IMR-90 (cell line): ENCODE results near the gene TAF4B. TPM values are rescaled to one million over a fixed set of nuclear protein-coding genes. Genes with fewer than 3 reads are reported as not detected.
"Not testable (repeated sequence)": the region's sequence is repeated elsewhere in the genome, so short reads cannot be mapped to it uniquely, and the experiment has no call there.

Source experiments
- ATAC-seq: fragments of 200-7000 bp; cut with Tn5 transposase; 2 replicates; pipeline ENCODE4 v1.9.1; 2020; ENCODE audit warnings: low read depth, mild to moderate bottlenecking, moderate library complexity
- BruUV-seq: library from RNA; stranded (reverse); fragments of 400-500 nt; replicated peaks from 2 replicates; lab custom pipeline; 2021; lab: Mats Ljungman, UMichigan
- CTCF ChIA-PET: fragments of 300-600 bp; formaldehyde crosslinking; extraction: SDS; loops from one replicate; lab custom pipeline; 2021; ENCODE audit warnings: antibody characterized with exemption; lab: Yijun Ruan, JAX
- POLR2A ChIA-PET: fragments of 300-600 bp; sonication (Branson Sonifier 250); formaldehyde crosslinking; loops from one replicate; lab custom pipeline; 2022; ENCODE audit warnings: antibody characterized with exemption; ENCODE audit not compliant: unreplicated experiment; lab: Charles Lee
- DNase-seq: peaks from one replicate; pipeline ENCODE4 v3.0.0; 2013
- H2AFZ ChIP-seq: replicated peaks from 2 replicates; pipeline ENCODE3; 2013; ENCODE audit warnings: low read length, mild to moderate bottlenecking; ENCODE audit not compliant: poor library complexity
- H2AK5ac ChIP-seq: 2 replicates; pipeline ENCODE4 v1.6.1; 2013; ENCODE audit warnings: low read depth, low read length, inconsistent platforms
- H2AK9ac ChIP-seq: replicated peaks from 2 replicates; pipeline ENCODE3; 2013; ENCODE audit warnings: mild to moderate bottlenecking, low read depth, low read length, moderate library complexity; ENCODE audit not compliant: poor library complexity
- H2BK120ac ChIP-seq: 2 replicates; pipeline ENCODE4 v1.6.1; 2013; ENCODE audit warnings: low read depth, low read length, inconsistent platforms
- H2BK15ac ChIP-seq: 3 replicates; pipeline ENCODE4 v1.6.1; 2013; ENCODE audit warnings: low read depth, low read length, inconsistent platforms
- H2BK20ac ChIP-seq: 2 replicates; pipeline ENCODE4 v1.6.1; 2013; ENCODE audit warnings: low read depth, mild to moderate bottlenecking, inconsistent platforms, low read length, moderate library complexity
- H2BK5ac ChIP-seq: 2 replicates; pipeline ENCODE4 v1.6.1; 2013; ENCODE audit warnings: mild to moderate bottlenecking, low read depth, low read length, inconsistent platforms; ENCODE audit not compliant: poor library complexity, severe bottlenecking
- H3K14ac ChIP-seq: replicated peaks from 2 replicates; pipeline ENCODE4 v1.6.1; 2013; ENCODE audit warnings: low read depth, low read length, inconsistent platforms
- H3K18ac ChIP-seq: 2 replicates; pipeline ENCODE4 v1.6.1; 2013; ENCODE audit warnings: low read depth, low read length, control low read depth
- H3K23ac ChIP-seq: 2 replicates; pipeline ENCODE4 v1.6.1; 2013; ENCODE audit warnings: low read depth, low read length, inconsistent platforms
- H3K27ac ChIP-seq: 2 replicates; pipeline ENCODE4 v1.5.1; 2013; ENCODE audit warnings: mild to moderate bottlenecking, control low read depth, low read length; ENCODE audit not compliant: insufficient read depth
- H3K27me3 ChIP-seq: 2 replicates; pipeline ENCODE4 v1.6.1; 2013; ENCODE audit warnings: low read length; ENCODE audit not compliant: control insufficient read depth, insufficient read depth
- H3K36me3 ChIP-seq: 2 replicates; pipeline ENCODE4 v1.6.1; 2013; ENCODE audit warnings: low read length, mixed read lengths; ENCODE audit not compliant: control insufficient read depth, insufficient read depth
- H3K4ac ChIP-seq: 2 replicates; pipeline ENCODE4 v1.6.1; 2013; ENCODE audit warnings: low read depth, low read length, inconsistent platforms
- H3K4me1 ChIP-seq: 2 replicates; pipeline ENCODE4 v1.6.1; 2013; ENCODE audit warnings: low read length, mixed read lengths; ENCODE audit not compliant: control insufficient read depth, insufficient read depth
- H3K4me2 ChIP-seq: 2 replicates; pipeline ENCODE4 v1.6.1; 2013; ENCODE audit warnings: low read depth, mild to moderate bottlenecking, control low read depth, low read length, moderate library complexity
- H3K4me3 ChIP-seq: 2 replicates; pipeline ENCODE4 v1.5.1; 2013; ENCODE audit warnings: low read depth, mild to moderate bottlenecking, control low read depth, low read length, moderate library complexity; ENCODE audit not compliant: insufficient read depth
- H3K56ac ChIP-seq: 2 replicates; pipeline ENCODE4 v1.6.1; 2013; ENCODE audit warnings: low read length, inconsistent platforms; ENCODE audit not compliant: insufficient read depth; ENCODE audit errors: extremely low read depth
- H3K79me1 ChIP-seq, 2 experiments: 2 replicates each; pipeline ENCODE4 v1.6.1; 2013; ENCODE audit warnings: low read length in 2 of 2, inconsistent platforms in 1 of 2, low read depth in 1 of 2
- H3K9ac ChIP-seq: 2 replicates; pipeline ENCODE4 v1.6.1; 2013; ENCODE audit warnings: low read depth, low read length, control low read depth
- H3K9me1 ChIP-seq: 2 replicates; pipeline ENCODE4 v1.6.1; 2013; ENCODE audit warnings: low read length, inconsistent platforms; ENCODE audit not compliant: insufficient read depth
- H3K9me3 ChIP-seq: 2 replicates; pipeline ENCODE4 v1.6.1; 2013; ENCODE audit warnings: low read length; ENCODE audit not compliant: control insufficient read depth, insufficient read depth
- H4K20me1 ChIP-seq: 2 replicates; pipeline ENCODE4 v1.6.1; 2013; ENCODE audit warnings: low read length, inconsistent platforms; ENCODE audit not compliant: insufficient read depth
- H4K5ac ChIP-seq: 2 replicates; pipeline ENCODE4 v1.6.1; 2013; ENCODE audit warnings: mild to moderate bottlenecking, low read depth, low read length, control low read depth
- H4K8ac ChIP-seq, 2 experiments: 2 replicates each; pipeline ENCODE4 v1.6.1; 2013; ENCODE audit warnings: low read depth in 2 of 2, low read length in 2 of 2, control low read depth in 1 of 2, inconsistent platforms in 1 of 2
- H4K91ac ChIP-seq: 2 replicates; pipeline ENCODE4 v1.6.1; 2013; ENCODE audit warnings: low read depth, low read length, inconsistent platforms; ENCODE audit not compliant: insufficient read depth
- WGBS, 2 experiments: methylation state at CpG; one replicate each; pipeline versions ENCODE4 v1.1.5 to v1.1.7; 2013; ENCODE audit warnings: missing lambda C conversion rate in 2 of 2; ENCODE audit not compliant: insufficient read length in 1 of 2; ENCODE audit errors: extremely low coverage in 2 of 2; 5-methylcytosine and 5-hydroxymethylcytosine counted together
- dilution Hi-C: fragments of 300-500 bp; cut with HindIII; formaldehyde crosslinking; loops from one replicate; pipeline ENCODE4 v1.14.3; 2018; ENCODE audit warnings: low sequenced_read_pairs; ENCODE audit not compliant: unreplicated experiment
- in situ Hi-C: fragments of 300-500 bp; cut with MboI; formaldehyde crosslinking; loops from 3 replicates; pipeline ENCODE4 v1.14.3; 2019; ENCODE audit warnings: low sequenced_read_pairs, inconsistent platforms, mixed read lengths
- intact Hi-C: fragments of 100-400 bp; cut with micrococcal nuclease; formaldehyde crosslinking; loops from 2 replicates; pipeline ENCODE4 v1.10.0; 2022
- polyA plus RNA-seq, 3 experiments: library from polyadenylated mRNA; depleted of rRNA; stranded (reverse); fragments of >200 nt; gene quantifications; 2 replicates each; pipeline ENCODE4 v1.2.3, GENCODE V29; 2012; ENCODE audit warnings: low replicate concordance in 1 of 3
- total RNA-seq: library from RNA; depleted of rRNA; stranded (reverse); fragments of >200 nt; gene quantifications from 2 replicates; pipeline ENCODE4 v1.2.3, GENCODE V29; 2012

TAF4B gene
- total and polyA plus RNA-seq, 2 of the 4 experiments (the other 2 are of a cell fraction) = 0.38 to 1.1 TPM

DNA sequence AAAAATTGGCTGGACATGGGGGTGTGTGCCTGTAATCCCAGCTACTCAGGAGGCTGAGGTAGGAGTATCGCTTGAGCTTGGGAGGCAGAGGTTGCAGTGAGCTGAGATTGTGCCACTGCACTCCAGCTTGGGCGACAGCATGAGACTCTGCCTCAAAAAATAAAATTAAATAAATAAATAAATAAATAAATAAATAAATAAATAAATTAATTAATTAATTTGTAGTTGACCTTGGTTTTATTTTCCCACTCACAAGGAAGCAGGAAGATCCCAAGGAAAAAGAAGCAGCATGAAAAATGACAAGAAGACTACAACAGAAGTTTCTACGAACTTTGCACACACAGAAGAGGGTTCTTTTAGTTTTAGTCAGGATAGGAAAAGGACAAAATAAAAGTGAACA lies 211.4 kb downstream of the TAF4B start:
- H4K91ac ChIP-seq, H3K9me1 ChIP-seq, CTCF ChIA-PET, H2BK15ac ChIP-seq, in situ Hi-C loops, H2AK5ac ChIP-seq, intact Hi-C loops, H3K4ac ChIP-seq, H3K27me3 ChIP-seq, H4K8ac ChIP-seq, H3K4me2 ChIP-seq, H3K23ac ChIP-seq, H3K9me3 ChIP-seq, H3K79me1 ChIP-seq, H3K9ac ChIP-seq, H2BK5ac ChIP-seq, ATAC-seq, H4K5ac ChIP-seq, H3K18ac ChIP-seq, H2AFZ ChIP-seq, H3K4me3 ChIP-seq, H2BK120ac ChIP-seq, BruUV-seq, H3K36me3 ChIP-seq, dilution Hi-C loops, H3K14ac ChIP-seq, H2AK9ac ChIP-seq, H3K56ac ChIP-seq, H2BK20ac ChIP-seq, H3K27ac ChIP-seq, H4K20me1 ChIP-seq, POLR2A ChIA-PET, DNase-seq: not testable (repeated sequence)
- peaks cover 10% of the 10 kb centered on the region; the same call in 1 of the 2 replicates for H3K4me1 ChIP-seq
- no CpG with 5 or more reads among the region's 3 CpGs for WGBS, 2 experiments
